PC-3 (cell line): ENCODE data around the gene HMCN2. TPM values are rescaled to one million over a fixed set of nuclear protein-coding genes. Genes with fewer than 3 reads are reported as not detected.

Experiments
- ATAC-seq: fragments of 200-7000 bp; cut with Tn5 transposase; 2 replicates; pipeline ENCODE4 v1.9.1; 2020; ENCODE audit warnings: mild to moderate bottlenecking, moderate library complexity
- BruUV-seq: library from RNA; stranded (reverse); fragments of 400-500 nt; replicated peaks from 2 replicates; lab custom pipeline; 2021; lab: Mats Ljungman, UMichigan
- CTCF ChIA-PET: fragments of 300-600 bp; sonication (Branson Sonifier 250); formaldehyde crosslinking; loops from one replicate; lab custom pipeline; 2022; ENCODE audit warnings: antibody characterized with exemption; lab: Charles Lee
- POLR2A ChIA-PET: fragments of 300-600 bp; sonication (Branson Sonifier 250); formaldehyde crosslinking; loops from one replicate; lab custom pipeline; 2022; ENCODE audit warnings: antibody characterized with exemption; ENCODE audit not compliant: unreplicated experiment; lab: Charles Lee
- DNase-seq: peaks from one replicate; pipeline ENCODE4 v3.0.0-alpha.2; 2015
- H2AFZ ChIP-seq: fragments of 300-600 bp; sonication (generic); 2 replicates; pipeline ENCODE4 v1.6.0; 2016; ENCODE audit warnings: antibody characterized with exemption, low read length
- H3F3A ChIP-seq: fragments of 300-600 bp; sonication (generic); one replicate; pipeline ENCODE4 v1.6.0; 2017; ENCODE audit warnings: antibody characterized with exemption, low read length, control low read depth, mild to moderate bottlenecking; ENCODE audit not compliant: unreplicated experiment
- H3K27ac ChIP-seq: fragments of 300-600 bp; sonication (generic); 2 replicates; pipeline ENCODE4 v1.5.1; 2016; ENCODE audit warnings: mild to moderate bottlenecking, low read length
- H3K27me3 ChIP-seq: fragments of 300-600 bp; sonication (generic); 2 replicates; pipeline ENCODE4 v1.6.1; 2016; ENCODE audit warnings: low read length, mixed read lengths
- H3K36me3 ChIP-seq: fragments of 300-600 bp; sonication (generic); 2 replicates; pipeline ENCODE4 v1.6.1; 2016; ENCODE audit warnings: low read depth, mixed run types, low read length, mixed read lengths
- H3K4me1 ChIP-seq: fragments of 300-600 bp; sonication (generic); 2 replicates; pipeline ENCODE4 v1.5.1; 2016; ENCODE audit warnings: low read length; ENCODE audit not compliant: insufficient read depth
- H3K4me2 ChIP-seq: fragments of 300-600 bp; sonication (generic); 2 replicates; pipeline ENCODE4 v1.6.0; 2016; ENCODE audit warnings: low read length
- H3K4me3 ChIP-seq: fragments of 300-600 bp; sonication (generic); 2 replicates; pipeline ENCODE4 v1.5.1; 2016; ENCODE audit warnings: mild to moderate bottlenecking, low read length, mixed read lengths
- H3K79me2 ChIP-seq: fragments of 300-600 bp; sonication (generic); 2 replicates; pipeline ENCODE4 v1.6.1; 2017; ENCODE audit warnings: low read length, mixed read lengths
- H3K9ac ChIP-seq: fragments of 300-600 bp; sonication (generic); 2 replicates; pipeline ENCODE4 v1.6.0; 2016; ENCODE audit warnings: mild to moderate bottlenecking, low read length
- H3K9me2 ChIP-seq: fragments of 300-600 bp; sonication (generic); replicated peaks from 2 replicates; pipeline ENCODE4 v1.6.1; 2016; ENCODE audit warnings: mixed run types, low read length, mixed read lengths
- H3K9me3 ChIP-seq: fragments of 300-600 bp; sonication (generic); 2 replicates; pipeline ENCODE4 v1.6.1; 2016; ENCODE audit warnings: low read length, mixed read lengths
- H4K20me1 ChIP-seq: fragments of 300-600 bp; sonication (generic); 2 replicates; pipeline ENCODE4 v1.6.1; 2016; ENCODE audit warnings: low read length, mixed read lengths
- CTCF ChIP-seq: fragments of 300-600 bp; sonication (generic); conservative IDR thresholded peaks from 2 replicates; pipeline ENCODE4 v1.5.1; 2017; ENCODE audit warnings: antibody characterized with exemption, low read depth, mild to moderate bottlenecking, low read length
- EZH2 ChIP-seq: fragments of 300-600 bp; sonication (generic); IDR thresholded peaks from one replicate; pipeline ENCODE4 v1.6.1; 2017; ENCODE audit warnings: antibody characterized with exemption, mild to moderate bottlenecking, low read length; ENCODE audit not compliant: unreplicated experiment
- EZH2phosphoT487 ChIP-seq: fragments of 300-600 bp; sonication (generic); IDR thresholded peaks from 2 replicates; pipeline ENCODE4 v1.6.1; 2018; ENCODE audit warnings: mild to moderate bottlenecking, antibody characterized with exemption, low read length, borderline replicate concordance
- intact Hi-C: fragments of 100-400 bp; cut with micrococcal nuclease; formaldehyde crosslinking; loops from 2 replicates; pipeline ENCODE4 v1.9.0; 2023
- total RNA-seq: library from RNA; depleted of rRNA; stranded (reverse); fragments of >200 nt; gene quantifications from 2 replicates; pipeline ENCODE4 v1.2.3, GENCODE V29; 2014

HMCN2 gene
- total RNA-seq, 1 experiment from 2014 or later, result 0.11 TPM

- Histone ChIP-seq H3K9me2 (no peaks in the 10 kb centered on the region), H3K4me3 (no peak overlapping the region), H3K27me3 (no peaks in the 10 kb centered on the region), H3K4me1 (no peaks in the 10 kb centered on the region), H3K9me3 (no peaks in the 10 kb centered on the region), H2AFZ (no peak overlapping the region), H3F3A (no peaks in the 10 kb centered on the region), H3K4me2 (no peak overlapping the region), H3K36me3 (no peaks in the 10 kb centered on the region), H3K27ac (no peak overlapping the region), H3K9ac (no peak overlapping the region), H3K79me2 (no peaks in the 10 kb centered on the region), H4K20me1 (no peaks in the 10 kb centered on the region)
- no peak for ATAC-seq
- POLR2A ChIA-PET, result no interaction called here
- no TSS peak for BruUV-seq
- TF ChIP-seq CTCF (no peak), EZH2 (no peak), EZH2phosphoT487 (no peak)
- DNase-seq, result no peak
- intact Hi-C loops, result no loop called here
- CTCF ChIA-PET, result no interaction called here
Observed at GRCh38 chr9:130387905-130388304, 122.3 kb downstream of the HMCN2 start.

DNA sequence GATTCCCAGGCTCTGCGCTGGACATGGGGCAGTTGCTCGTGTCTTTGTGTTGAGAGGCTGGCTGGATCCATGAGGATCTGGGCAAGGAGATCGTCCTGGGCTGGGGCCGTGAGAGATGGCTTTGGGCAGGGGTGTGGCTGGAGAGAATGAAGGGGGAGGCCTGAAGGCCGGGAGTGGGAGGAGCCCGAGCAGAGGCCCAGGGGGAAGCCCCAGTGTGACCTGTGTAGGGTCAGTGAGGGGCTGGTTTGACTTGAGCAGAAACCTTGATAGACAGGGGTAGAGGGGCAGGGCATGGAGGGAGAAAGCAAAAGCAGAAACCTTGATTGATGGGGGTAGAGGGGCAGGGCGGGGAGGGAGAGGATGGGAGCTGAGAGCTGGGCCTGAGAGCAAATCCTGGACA, 124.8 kb downstream of the HMCN2 start:
- no peak overlapping the region for H3K4me3 ChIP-seq
- H3K27ac ChIP-seq, result no peak overlapping the region
- H2AFZ ChIP-seq, result no peak overlapping the region
- no peak for DNase-seq
- 0 out of 2 replicates have a peak, but pooled peaks cover 3% of the 10 kb centered on the region for H3K4me1 ChIP-seq
- H3K36me3 ChIP-seq, result no peaks in the 10 kb centered on the region
- BruUV-seq, result no TSS peak
- ChIA-PET POLR2A (no interaction called here), CTCF (no interaction called here)
- no peaks in the 10 kb centered on the region for H3K9me3 ChIP-seq
- no peak for TF ChIP-seq EZH2phosphoT487
- TF ChIP-seq EZH2, result no peak
- TF ChIP-seq CTCF, result no peak
- no peaks in the 10 kb centered on the region for H3K79me2 ChIP-seq
- H3K4me2 ChIP-seq, result no peak overlapping the region
- H3K27me3 ChIP-seq, result no peaks in the 10 kb centered on the region
- no peak for ATAC-seq
- intact Hi-C loops, result no loop called here
- H3F3A ChIP-seq, result no peaks in the 10 kb centered on the region
- no peaks in the 10 kb centered on the region for H3K9me2 ChIP-seq
- H4K20me1 ChIP-seq, result no peaks in the 10 kb centered on the region
- no peak overlapping the region for H3K9ac ChIP-seq

- Histone ChIP-seq H3K36me3 (no peaks in the 10 kb centered on the region), H3K4me3 (no peak overlapping the region), H4K20me1 (no peaks in the 10 kb centered on the region), H3K9ac (no peak overlapping the region), H3K9me2 (no peaks in the 10 kb centered on the region), H3F3A (no peaks in the 10 kb centered on the region), H3K9me3 (no peaks in the 10 kb centered on the region), H3K79me2 (no peaks in the 10 kb centered on the region), H3K27me3 (no peaks in the 10 kb centered on the region), H3K4me2 (no peak overlapping the region), H3K4me1 (0 out of 2 replicates have a peak, but pooled peaks cover 3% of the 10 kb centered on the region), H3K27ac (no peak overlapping the region), H2AFZ (no peak overlapping the region)
- no peak for ATAC-seq
- no TSS peak for BruUV-seq
- no peak for DNase-seq
- POLR2A ChIA-PET, result no interaction called here
- CTCF ChIA-PET, result no interaction called here
- intact Hi-C loops, result no loop called here
- TF ChIP-seq EZH2, result no peak
- TF ChIP-seq EZH2phosphoT487, result no peak
- no peak for TF ChIP-seq CTCF
Observed at GRCh38 chr9:130390986-130391385, 125.4 kb downstream of the HMCN2 start.
